Endodermal cell (in vitro differentiated cells): ENCODE measurements around the gene INPP5F. TPM values are rescaled to one million over a fixed set of nuclear protein-coding genes. Genes with fewer than 3 reads are reported as not detected.
A peak's percentile ranks its signal among the peaks of the same experiment; 100 is the strongest.

Source experiments
- DNase-seq: peaks from one replicate; pipeline ENCODE4 v3.0.0-alpha.2; 2017
- H3K27ac ChIP-seq: 2 replicates; pipeline ENCODE4 v1.5.1; 2013; ENCODE audit warnings: mild to moderate bottlenecking, low read depth, low read length, moderate library complexity
- H3K27me3 ChIP-seq: 2 replicates; pipeline ENCODE4 v1.6.1; 2013; ENCODE audit warnings: mild to moderate bottlenecking, low read length, moderate library complexity; ENCODE audit not compliant: insufficient read depth, control insufficient read depth, poor library complexity, severe bottlenecking
- H3K36me3 ChIP-seq: 2 replicates; pipeline ENCODE4 v1.7.0; 2013; ENCODE audit warnings: mild to moderate bottlenecking, low read length, moderate library complexity; ENCODE audit not compliant: control insufficient read depth, insufficient read depth
- H3K4me1 ChIP-seq: one replicate; pipeline ENCODE4 v1.7.0; 2013; ENCODE audit warnings: low read length; ENCODE audit not compliant: control insufficient read depth, insufficient read depth
- H3K4me3 ChIP-seq: 2 replicates; pipeline ENCODE4 v1.5.1; 2013; ENCODE audit warnings: mild to moderate bottlenecking, low read length, moderate library complexity
- H3K9ac ChIP-seq: 2 replicates; pipeline ENCODE4 v1.6.1; 2013; ENCODE audit warnings: mild to moderate bottlenecking, low read length, moderate library complexity; ENCODE audit not compliant: poor library complexity, severe bottlenecking; ENCODE audit errors: extremely low read depth
- H3K9me3 ChIP-seq: 2 replicates; pipeline ENCODE4 v1.6.1; 2013; ENCODE audit warnings: mild to moderate bottlenecking, low read length, moderate library complexity; ENCODE audit not compliant: control insufficient read depth
- H3K27ac Mint-ChIP-seq: 2 replicates; pipeline ENCODE4 v1.8.0; 2020; ENCODE audit warnings: mixed read lengths
- H3K27me3 Mint-ChIP-seq: 2 replicates; pipeline ENCODE4 v1.8.0; 2021; ENCODE audit warnings: mild to moderate bottlenecking, mixed read lengths; ENCODE audit not compliant: insufficient read depth
- H3K36me3 Mint-ChIP-seq: 2 replicates; pipeline ENCODE4 v1.8.0; 2020; ENCODE audit warnings: low read depth, mixed read lengths
- H3K4me1 Mint-ChIP-seq: 2 replicates; pipeline ENCODE4 v1.8.0; 2020; ENCODE audit warnings: mixed read lengths
- H3K4me3 Mint-ChIP-seq: 2 replicates; pipeline ENCODE4 v1.8.0; 2020; ENCODE audit warnings: mild to moderate bottlenecking, moderate library complexity, mixed read lengths
- H3K9me3 Mint-ChIP-seq: 2 replicates; pipeline ENCODE4 v1.8.0; 2020; ENCODE audit warnings: mild to moderate bottlenecking, mixed read lengths
- CTCF ChIP-seq: fragments of 200-600 bp; sonication (generic); conservative IDR thresholded peaks from 2 replicates; pipeline ENCODE4 v1.5.0; 2021; ENCODE audit warnings: antibody characterized with exemption, mild to moderate bottlenecking
- WGBS, 2 experiments: methylation state at CpG; one replicate each; pipeline versions ENCODE4 v1.1.5 to v1.1.7; 2013; ENCODE audit warnings: missing lambda C conversion rate in 2 of 2, mixed read lengths in 1 of 2; ENCODE audit not compliant: insufficient coverage in 1 of 2, insufficient read length in 1 of 2; 5-methylcytosine and 5-hydroxymethylcytosine counted together
- total RNA-seq, 2 donors: library from RNA; stranded (reverse); fragmentation: NEBNext Ultra II Directional in 1 of 2; extraction: Animal tissue kit (Norgen Biotek cat#: 25700) in 1 of 2; gene quantifications; 2 replicates in 1 of 2; 3 replicates in 1 of 2; pipeline ENCODE4 v1.2.1, GENCODE V29; 2021

The INPP5F gene
- total RNA-seq, 2 donors from 2014 or later: 74.4 to 75.6 TPM

- Histone ChIP-seq H3K4me3 (no peak overlapping the region), H3K9ac (no peak overlapping the region), H3K27me3 (no peaks in the 10 kb centered on the region), H3K4me1 (no peaks in the 10 kb centered on the region), H3K27ac (no peak overlapping the region), H3K36me3 (peaks cover 63% of the 10 kb centered on the region), H3K9me3 (no peaks in the 10 kb centered on the region)
- Mint-ChIP-seq H3K36me3 (peaks cover 51% of the 10 kb centered on the region), H3K27ac (no peak overlapping the region), H3K4me3 (no peak overlapping the region), H3K9me3 (no peaks in the 10 kb centered on the region), H3K4me1 (peaks cover 8% of the 10 kb centered on the region), H3K27me3 (no peaks in the 10 kb centered on the region)
- TF ChIP-seq CTCF: no peak
- DNase-seq: no peak
- 96 to 100% methylated on average over 1 of the region's 1 CpG for whole genome bisulfite sequencing, 2 experiments
These were observed 132.2 kb downstream of the INPP5F start for GRCh38 chr10:119858063-119858462.

GRCh38 chr10:119859420-119860258, 133.8 kb downstream of the INPP5F start:
- Mint-ChIP-seq H3K36me3 (peaks cover 53% of the 10 kb centered on the region), H3K9me3 (peaks cover 10% of the 10 kb centered on the region), H3K4me3 (no peak overlapping the region), H3K4me1 (peaks cover 8% of the 10 kb centered on the region), H3K27ac (no peak overlapping the region), H3K27me3 (no peaks in the 10 kb centered on the region)
- WGBS, 2 experiments: 74 to 80% methylated on average over 1 of the region's 1 CpG
- Histone ChIP-seq H3K27me3 (no peaks in the 10 kb centered on the region), H3K9ac (no peak overlapping the region), H3K4me3 (no peak overlapping the region), H3K9me3 (peaks cover 11% of the 10 kb centered on the region), H3K36me3 (peaks cover 63% of the 10 kb centered on the region), H3K4me1 (no peaks in the 10 kb centered on the region), H3K27ac (no peak overlapping the region)
- DNase-seq: no peak
- TF ChIP-seq CTCF: peak; percentile 83

GRCh38 chr10:119860866-119861607, 135.2 kb downstream of the INPP5F start:
- no peak overlapping the region for H3K27ac Mint-ChIP-seq
- Histone ChIP-seq H3K9ac (no peak overlapping the region), H3K27ac (no peak overlapping the region), H3K9me3 (peaks cover 23% of the 10 kb centered on the region), H3K4me1 (no peaks in the 10 kb centered on the region), H3K36me3 (peaks cover 66% of the 10 kb centered on the region), H3K27me3 (no peaks in the 10 kb centered on the region), H3K4me3 (no peak overlapping the region)
- H3K9me3 Mint-ChIP-seq: peaks cover 16% of the 10 kb centered on the region
- no peak for TF ChIP-seq CTCF
- no peak overlapping the region for H3K4me3 Mint-ChIP-seq
- peaks cover 8% of the 10 kb centered on the region for H3K4me1 Mint-ChIP-seq
- H3K27me3 Mint-ChIP-seq: no peaks in the 10 kb centered on the region
- DNase-seq: no peak
- 58 to 75% methylated on average over 2 to 7 of the region's 7 CpGs for WGBS, 2 experiments
- H3K36me3 Mint-ChIP-seq: peaks cover 56% of the 10 kb centered on the region
